HepG2 (cell line): ENCODE measurements around the gene ATR. TPM values are rescaled to one million over a fixed set of nuclear protein-coding genes. Genes with fewer than 3 reads are reported as not detected.

Experiments used
- ATF7-NPFF ChIP-seq: sonication (generic); formaldehyde crosslinking; IDR thresholded peaks from 2 replicates; pipeline ENCODE4 v1.8.1; 2023; ENCODE audit warnings: mild to moderate bottlenecking, low read depth, missing genetic modification reagents, moderate library complexity
- DRAP1 ChIP-seq: IDR thresholded peaks from 2 replicates; pipeline ENCODE4 v1.6.1; 2016; ENCODE audit warnings: missing genetic modification reagents, missing compliant biosample characterization
- E2F2 ChIP-seq: sonication (generic); formaldehyde crosslinking; IDR thresholded peaks from 2 replicates; pipeline ENCODE4 v1.4.0; 2020; ENCODE audit warnings: missing genetic modification reagents, borderline replicate concordance
- GATAD1 ChIP-seq: IDR thresholded peaks from 2 replicates; pipeline ENCODE4 v1.6.1; 2016; ENCODE audit warnings: missing genetic modification reagents, missing compliant biosample characterization
- LRRFIP1 ChIP-seq: sonication (generic); formaldehyde crosslinking; conservative IDR thresholded peaks from 2 replicates; pipeline ENCODE4 v1.4.0; 2020; ENCODE audit warnings: missing genetic modification reagents
- TSC22D2 ChIP-seq: sonication (generic); formaldehyde crosslinking; IDR thresholded peaks from 2 replicates; pipeline ENCODE4 v1.5.1; 2020; ENCODE audit warnings: missing genetic modification reagents, mild to moderate bottlenecking, borderline replicate concordance
- ZBTB39 ChIP-seq: sonication (generic); formaldehyde crosslinking; IDR thresholded peaks from 2 replicates; pipeline ENCODE4 v1.5.0; 2020; ENCODE audit warnings: missing genetic modification reagents
- ZFP36L1 ChIP-seq: sonication (generic); formaldehyde crosslinking; IDR thresholded peaks from 2 replicates; pipeline ENCODE4 v1.8.0; 2022; ENCODE audit warnings: mild to moderate bottlenecking, missing genetic modification reagents, moderate library complexity
- ZHX2 ChIP-seq, 2 experiments: sonication (generic) in 1 of 2; formaldehyde crosslinking in 1 of 2; IDR thresholded peaks; 2 replicates each; pipeline versions ENCODE4 v1.6.1 to v1.9.0; 2014 to 2022; ENCODE audit warnings: antibody characterized with exemption in 1 of 2, borderline replicate concordance in 1 of 2, inconsistent platforms in 1 of 2, low read depth in 1 of 2, missing genetic modification reagents in 1 of 2
- ZNF451 ChIP-seq: sonication (generic); formaldehyde crosslinking; IDR thresholded peaks from 2 replicates; pipeline ENCODE4 v1.5.0; 2020; ENCODE audit warnings: mild to moderate bottlenecking, missing genetic modification reagents
- ZNF598 ChIP-seq: sonication (generic); formaldehyde crosslinking; IDR thresholded peaks from 2 replicates; pipeline ENCODE4 v1.5.1; 2020; ENCODE audit warnings: mild to moderate bottlenecking, missing genetic modification reagents, borderline replicate concordance
- polyA plus RNA-seq, 8 experiments: library from polyadenylated mRNA; depleted of rRNA in 3 of 8; stranded (reverse) in 7 of 8; unstranded in 1 of 8; fragments of >200 nt; fragmentation: Illumina TruSeq in 4 of 8; extraction: Trizol in 4 of 8; gene quantifications; 2 replicates each; pipeline versions ENCODE4 v1.2.1 to v1.2.3, GENCODE V29; 2011 to 2016; ENCODE audit warnings: low read depth in 4 of 8, missing spikeins in 1 of 8, mixed read lengths in 1 of 8; ENCODE audit not compliant: insufficient read depth in 1 of 8
- total RNA-seq, 5 experiments: library from RNA; depleted of rRNA; stranded (reverse); fragments of >200 nt; fragmentation: Illumina TruSeq; extraction: Trizol; gene quantifications; 2 replicates each; pipeline ENCODE4 v1.2.3, GENCODE V29; 2016; ENCODE audit warnings: low read depth in 1 of 5
- TF ChIP-seq, protein P1 (sequence below): sonication (generic); formaldehyde crosslinking; IDR thresholded peaks from 2 replicates; pipeline ENCODE4 v1.4.0; 2020; ENCODE audit warnings: low read depth, mild to moderate bottlenecking, missing genetic modification reagents

The ATR gene
- total and polyA plus RNA-seq, 2 of the 13 experiments (the other 11 are each of a cell fraction or from before 2014, with no cell fraction given), result 6.6 to 17.0 TPM

GRCh38 chr3:142578329-142579223, at the start of gene ATR (continued):
- 0 out of 2 replicates have a peak, but pooled peaks have one; percentile 25 for TF ChIP-seq E2F2
- TF ChIP-seq ZBTB39 (CRISPR knock-in tag), result no peak
- TF ChIP-seq TSC22D2 (CRISPR knock-in tag), result peak; percentile 85
- TF ChIP-seq, protein P1, sequence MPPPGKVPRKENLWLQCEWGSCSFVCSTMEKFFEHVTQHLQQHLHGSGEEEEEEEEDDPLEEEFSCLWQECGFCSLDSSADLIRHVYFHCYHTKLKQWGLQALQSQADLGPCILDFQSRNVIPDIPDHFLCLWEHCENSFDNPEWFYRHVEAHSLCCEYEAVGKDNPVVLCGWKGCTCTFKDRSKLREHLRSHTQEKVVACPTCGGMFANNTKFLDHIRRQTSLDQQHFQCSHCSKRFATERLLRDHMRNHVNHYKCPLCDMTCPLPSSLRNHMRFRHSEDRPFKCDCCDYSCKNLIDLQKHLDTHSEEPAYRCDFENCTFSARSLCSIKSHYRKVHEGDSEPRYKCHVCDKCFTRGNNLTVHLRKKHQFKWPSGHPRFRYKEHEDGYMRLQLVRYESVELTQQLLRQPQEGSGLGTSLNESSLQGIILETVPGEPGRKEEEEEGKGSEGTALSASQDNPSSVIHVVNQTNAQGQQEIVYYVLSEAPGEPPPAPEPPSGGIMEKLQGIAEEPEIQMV (CRISPR knock-in tag), result peak; percentile 77
- no peak; the same call in 1 of the 2 replicates for TF ChIP-seq ZFP36L1 (CRISPR knock-in tag)
- peak; percentile 77 for TF ChIP-seq DRAP1 (CRISPR knock-in tag)
- peak; percentile 96 for TF ChIP-seq ZNF451 (CRISPR knock-in tag)
- TF ChIP-seq ZHX2 (IDR thresholded peaks at IDR 0.05; ENCODE audit: low read depth), result peak; percentile 64
- TF ChIP-seq ZHX2 (CRISPR knock-in tag; IDR thresholded peaks at IDR 0.05; ENCODE audit: borderline replicate concordance), result 0 out of 2 replicates have a peak, but pooled peaks have one; percentile 4
- peak; percentile 94 for TF ChIP-seq ZNF598 (CRISPR knock-in tag)
- TF ChIP-seq LRRFIP1 (CRISPR knock-in tag), result 0 out of 2 replicates have a peak, but pooled peaks have one; percentile 65
- peak; percentile 94 for TF ChIP-seq GATAD1 (CRISPR knock-in tag)
- peak; percentile 97 for TF ChIP-seq ATF7-NPFF
